Urothelium cell line (cell line): Measurements from ENCODE around the gene ZNF771.
"Not testable (repeated sequence)": the region's sequence is repeated elsewhere in the genome, so short reads cannot be mapped to it uniquely, and the experiment has no call there.

ENCODE experiments used
- DNase-seq: peaks from one replicate; pipeline ENCODE4 v3.0.0; 2011; ENCODE audit warnings: low spot score, mixed read lengths
- FAIRE-seq: peaks from 2 replicates; lab custom pipeline; 2011; peaks lifted over from hg19 to GRCh38; lab: Jason Lieb, UNC

Gene ZNF771

DNA sequence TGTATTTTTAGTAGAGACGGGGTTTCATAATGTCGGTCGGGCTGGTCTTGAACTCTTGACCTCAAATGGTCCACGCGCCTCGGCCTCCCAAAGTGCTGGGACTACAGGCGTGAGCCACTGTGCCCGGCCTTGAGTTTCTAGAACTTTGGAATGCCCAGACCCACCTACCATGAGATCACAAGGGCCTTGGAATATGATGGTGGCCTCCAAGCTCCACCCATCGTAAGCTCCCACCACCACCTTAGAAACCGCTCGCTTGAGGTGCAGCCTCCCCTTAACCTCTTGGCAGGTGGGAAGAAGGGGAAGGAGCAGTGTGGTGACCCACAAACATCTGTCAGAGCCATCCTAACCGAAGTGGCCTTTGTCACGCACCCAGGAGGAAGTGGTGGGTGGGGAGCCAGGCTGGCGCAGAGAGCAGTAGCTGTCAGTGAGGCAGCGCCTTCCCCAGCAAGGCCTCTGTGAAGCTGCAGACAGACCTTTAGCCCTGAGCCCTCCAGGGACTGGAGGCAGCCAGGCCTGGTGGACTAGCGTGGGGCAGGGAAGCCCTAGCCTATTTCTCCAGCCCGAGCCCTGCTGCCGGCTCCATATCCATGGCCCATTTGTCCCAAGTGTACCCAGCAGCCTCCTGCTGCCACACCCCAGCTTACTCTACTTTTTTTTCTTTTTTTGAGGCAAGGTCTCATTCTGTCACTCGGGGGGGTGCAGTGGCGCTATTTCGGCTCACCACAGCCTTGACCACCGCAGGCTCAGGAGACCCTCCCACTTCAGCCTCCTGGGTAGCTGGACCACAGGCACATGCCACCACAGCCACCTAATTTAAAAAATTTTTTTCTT lies 51.4 kb downstream of the ZNF771 start:
- FAIRE-seq (no peak), DNase-seq (no peak)

DNA sequence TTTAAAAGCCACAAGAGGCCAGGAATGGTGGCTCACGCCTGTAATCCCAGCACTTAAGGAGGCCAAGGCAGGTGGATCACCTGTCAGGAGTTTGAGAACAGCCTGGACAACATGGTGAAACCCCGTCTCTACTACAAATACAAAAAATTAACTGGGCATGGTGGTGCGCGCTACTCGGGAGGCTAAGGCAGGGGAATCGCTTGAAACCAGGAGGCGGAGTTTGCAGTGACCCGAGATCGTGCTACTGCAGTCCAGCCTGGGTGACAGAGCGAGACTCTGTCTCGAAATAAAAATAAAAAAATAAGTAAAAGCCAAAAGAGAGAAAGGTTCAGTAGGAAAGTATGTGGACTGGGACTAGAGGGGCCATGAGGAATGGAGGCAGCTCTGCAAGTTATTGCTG lies 52.0 kb downstream of the ZNF771 start:
- DNase-seq: no peak
- FAIRE-seq: no peak

DNA sequence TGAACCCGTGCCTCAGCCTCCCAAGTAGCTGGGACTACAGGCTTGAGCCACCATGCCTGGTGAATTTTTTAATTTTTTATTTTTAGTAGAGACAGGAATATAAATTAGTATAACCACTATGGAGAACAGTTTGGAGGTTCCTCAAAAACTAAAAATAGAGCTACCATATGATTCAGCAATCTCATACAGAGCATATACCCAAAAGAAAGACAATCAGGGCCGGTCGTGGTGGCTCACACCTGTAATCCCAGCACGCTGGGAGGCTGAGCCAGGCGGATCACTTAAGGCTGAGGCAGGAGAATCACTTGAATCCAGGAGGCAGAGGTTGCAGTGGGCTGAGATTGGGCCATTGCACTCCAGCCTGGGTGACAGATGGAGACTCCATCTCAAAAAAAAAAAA lies 54.0 kb downstream of the ZNF771 start:
- not testable (repeated sequence) for FAIRE-seq

DNA sequence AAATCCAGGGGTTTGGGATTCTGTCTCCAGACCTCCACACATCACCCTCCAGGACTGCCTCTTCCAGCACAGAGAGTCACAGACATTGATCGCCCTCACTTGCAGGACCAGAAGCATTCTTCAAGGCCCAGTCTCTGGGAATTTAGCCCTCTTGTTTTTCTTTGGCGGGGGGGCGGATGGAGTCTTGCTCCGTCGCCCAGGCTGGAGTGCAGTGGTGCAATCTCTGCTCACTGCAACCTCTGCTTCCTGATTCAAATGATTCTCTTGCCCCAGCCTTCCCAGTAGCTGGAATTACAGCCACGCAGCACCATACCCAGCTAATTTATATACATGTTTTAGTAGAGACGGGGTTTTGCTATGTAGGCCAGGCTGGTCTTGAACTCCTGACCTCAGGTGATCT lies 56.7 kb downstream of the ZNF771 start:
- FAIRE-seq: no peak
- DNase-seq: no peak

More for the DNA sequence above, 54.0 kb downstream of the ZNF771 start:
- not testable (repeated sequence) for DNase-seq
